Liver (tissue), 3 donors: Measurements from ENCODE around the gene RRP1.

ENCODE experiments used
- GABPA ChIP-seq, 2 donors: IDR thresholded peaks in 1 of 2; conservative IDR thresholded peaks in 1 of 2; 2 replicates each; pipeline ENCODE4 v1.6.1; 2016; ENCODE audit warnings: antibody characterized with exemption in 2 of 2, mild to moderate bottlenecking in 1 of 2, moderate library complexity in 1 of 2
- REST ChIP-seq: IDR thresholded peaks from 2 replicates; pipeline ENCODE4 v1.6.1; 2016; ENCODE audit warnings: antibody characterized with exemption, mild to moderate bottlenecking
- TF ChIP-seq, protein P1 (sequence below): fragments of 150-350 bp; IDR thresholded peaks from 2 replicates; pipeline ENCODE4 v1.5.1; 2017; ENCODE audit warnings: improper control_type of control experiment, low read depth, low read length; ENCODE audit not compliant: missing input control
- donor health status: healthy.
- donor health status: healthy.

DNA sequence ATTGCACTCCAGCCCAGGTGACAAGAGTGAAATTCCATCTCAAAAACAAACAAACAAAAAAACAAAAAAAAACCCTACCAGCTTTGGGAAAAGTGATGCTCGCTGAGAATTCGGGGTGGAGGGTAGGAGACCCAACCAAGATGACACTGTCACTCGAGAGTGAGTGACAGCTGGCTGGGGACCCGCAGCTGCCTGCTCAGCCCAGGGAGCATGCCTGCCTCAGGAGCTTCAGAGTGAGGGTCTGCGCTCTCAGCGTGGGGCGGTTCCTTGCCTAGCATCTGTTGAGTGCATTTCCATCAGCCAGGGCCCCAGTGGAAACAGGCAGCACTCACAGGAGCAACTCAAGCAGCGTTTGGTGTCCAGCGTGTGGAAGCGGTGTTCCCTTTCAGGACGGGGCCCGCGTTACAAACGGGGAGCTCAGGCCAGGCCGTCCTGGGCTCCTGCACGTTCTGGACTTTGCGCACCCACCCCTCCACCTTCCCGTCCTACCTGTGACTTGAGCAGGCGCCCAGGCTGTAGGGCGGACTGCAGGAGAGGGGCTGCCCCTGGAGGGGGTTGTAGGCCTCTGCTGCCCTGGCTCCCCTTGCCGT is 19.2 kb upstream of the RRP1 start:
- TF ChIP-seq REST, result no peak
- TF ChIP-seq, protein P1, sequence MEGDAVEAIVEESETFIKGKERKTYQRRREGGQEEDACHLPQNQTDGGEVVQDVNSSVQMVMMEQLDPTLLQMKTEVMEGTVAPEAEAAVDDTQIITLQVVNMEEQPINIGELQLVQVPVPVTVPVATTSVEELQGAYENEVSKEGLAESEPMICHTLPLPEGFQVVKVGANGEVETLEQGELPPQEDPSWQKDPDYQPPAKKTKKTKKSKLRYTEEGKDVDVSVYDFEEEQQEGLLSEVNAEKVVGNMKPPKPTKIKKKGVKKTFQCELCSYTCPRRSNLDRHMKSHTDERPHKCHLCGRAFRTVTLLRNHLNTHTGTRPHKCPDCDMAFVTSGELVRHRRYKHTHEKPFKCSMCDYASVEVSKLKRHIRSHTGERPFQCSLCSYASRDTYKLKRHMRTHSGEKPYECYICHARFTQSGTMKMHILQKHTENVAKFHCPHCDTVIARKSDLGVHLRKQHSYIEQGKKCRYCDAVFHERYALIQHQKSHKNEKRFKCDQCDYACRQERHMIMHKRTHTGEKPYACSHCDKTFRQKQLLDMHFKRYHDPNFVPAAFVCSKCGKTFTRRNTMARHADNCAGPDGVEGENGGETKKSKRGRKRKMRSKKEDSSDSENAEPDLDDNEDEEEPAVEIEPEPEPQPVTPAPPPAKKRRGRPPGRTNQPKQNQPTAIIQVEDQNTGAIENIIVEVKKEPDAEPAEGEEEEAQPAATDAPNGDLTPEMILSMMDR, result no peak
- TF ChIP-seq GABPA (IDR thresholded peaks at IDR 0.05 in 1 of 2, conservative IDR thresholded peaks at IDR 0.05 in 1 of 2), result no peak
